Occipital lobe (tissue), 2 donors: Measurements from ENCODE around the gene MLANA. TPM values are rescaled to one million over a fixed set of nuclear protein-coding genes. Genes with fewer than 3 reads are reported as not detected.

Source experiments
- DNase-seq: peaks from one replicate; lab custom pipeline; 2025; lab: John Stamatoyannopoulos, UW
- total RNA-seq: library from RNA; depleted of rRNA; stranded (reverse); fragments of >200 nt; gene quantifications from one replicate; pipeline ENCODE4 v1.2.3, GENCODE V29; 2014

MLANA gene, protein sequence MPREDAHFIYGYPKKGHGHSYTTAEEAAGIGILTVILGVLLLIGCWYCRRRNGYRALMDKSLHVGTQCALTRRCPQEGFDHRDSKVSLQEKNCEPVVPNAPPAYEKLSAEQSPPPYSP
- total RNA-seq: not detected

GRCh38 chr9:5890641-5891040, at the start of gene MLANA:
Gene MLANA (plus strand): TSS chr9:5890889. CDS start chr9:5892475, 1,586 bp downstream.
- DNase-seq: no peak

GRCh38 chr9:5841771-5842573, 48.7 kb upstream of the MLANA start:
- DNase-seq: no peak

DNA sequence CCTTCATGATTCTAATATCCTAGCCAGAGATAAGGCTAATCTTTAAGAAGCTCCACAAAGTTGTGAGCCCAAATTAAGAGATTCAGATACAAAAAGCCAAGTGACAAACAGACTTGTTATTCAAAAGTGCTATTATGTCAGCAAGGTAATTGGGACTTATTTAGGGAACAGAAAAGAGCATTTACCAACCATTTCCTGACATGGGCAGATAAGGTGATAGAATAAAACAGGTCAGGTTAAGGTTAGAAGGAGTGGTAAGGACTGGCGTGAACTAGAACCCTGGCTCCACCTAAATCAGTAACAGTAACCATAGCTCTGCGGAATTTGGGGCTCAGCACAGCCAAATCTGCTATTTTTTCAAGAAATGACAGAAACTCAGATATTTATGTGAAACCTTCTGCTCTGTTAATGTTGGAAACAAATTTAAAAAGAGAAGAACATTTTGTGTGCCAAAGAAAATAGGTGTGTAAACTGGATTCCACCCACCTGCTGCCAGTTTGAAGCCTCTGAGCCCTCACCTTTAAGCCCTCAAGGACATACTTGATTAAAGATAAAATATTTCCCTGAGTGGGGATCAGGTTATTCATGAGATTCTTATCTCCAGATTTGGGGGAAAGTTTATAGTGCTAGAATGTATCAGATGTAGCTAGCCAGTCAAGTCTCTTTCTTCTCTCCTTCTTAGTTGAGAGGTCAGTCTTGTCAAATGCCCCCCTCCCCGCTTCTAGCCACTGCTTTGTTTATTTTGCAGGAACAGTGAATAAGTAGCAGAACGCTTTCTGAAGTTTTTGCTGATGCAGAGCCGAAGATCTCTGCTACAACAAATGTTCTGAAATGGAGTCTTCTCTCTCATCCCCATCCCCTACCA, 47.5 kb upstream of the MLANA start:
- no peak for DNase-seq

DNA sequence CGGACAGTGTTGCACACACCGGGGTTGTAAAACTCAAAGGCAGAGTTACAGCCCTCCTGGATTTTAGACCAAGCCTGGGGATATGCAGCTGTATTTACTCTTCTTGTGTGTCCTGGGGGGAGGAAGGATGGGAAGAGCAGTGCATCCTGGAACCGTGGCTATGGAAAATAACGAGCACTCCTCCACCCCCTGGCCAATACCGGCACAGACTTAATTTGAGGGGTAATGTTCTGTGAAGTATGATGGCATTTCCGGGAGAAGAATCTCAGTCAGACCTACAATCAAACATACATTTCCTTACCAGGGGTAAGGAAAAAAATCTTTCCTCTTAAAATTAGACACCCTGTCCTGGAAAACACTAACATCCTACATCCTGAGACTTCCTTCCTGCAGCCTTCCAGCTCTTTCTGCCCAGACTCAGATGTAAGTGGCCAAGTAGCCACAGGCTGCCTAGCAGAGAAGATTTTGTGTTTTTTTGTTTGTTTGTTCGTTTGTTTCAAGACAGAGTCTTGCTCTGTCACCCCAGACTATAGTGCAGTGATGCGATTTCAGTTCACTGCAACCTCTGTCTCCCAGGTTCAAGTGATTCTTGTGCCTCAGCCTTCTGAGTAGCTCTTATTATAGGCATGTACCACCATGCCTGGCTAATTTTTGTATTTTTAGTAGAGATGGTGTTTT, 46.8 kb upstream of the MLANA start:
- no peak for DNase-seq

- DNase-seq: no peak
These were observed 45.5 kb upstream of the MLANA start for GRCh38 chr9:5845157-5845531.

GRCh38 chr9:5846096-5846495, 44.6 kb upstream of the MLANA start:
- DNase-seq: no peak

- DNase-seq: no peak
These were observed 44.2 kb upstream of the MLANA start for GRCh38 chr9:5846501-5846921.

- no peak for DNase-seq
These were observed 42.3 kb upstream of the MLANA start for GRCh38 chr9:5848372-5848882.

- no peak for DNase-seq
These were observed 40.0 kb upstream of the MLANA start for GRCh38 chr9:5850724-5851122.

- DNase-seq: no peak
These were observed 39.2 kb upstream of the MLANA start for GRCh38 chr9:5851445-5851844.

GRCh38 chr9:5852987-5853386, 37.7 kb upstream of the MLANA start:
- DNase-seq: no peak

DNA sequence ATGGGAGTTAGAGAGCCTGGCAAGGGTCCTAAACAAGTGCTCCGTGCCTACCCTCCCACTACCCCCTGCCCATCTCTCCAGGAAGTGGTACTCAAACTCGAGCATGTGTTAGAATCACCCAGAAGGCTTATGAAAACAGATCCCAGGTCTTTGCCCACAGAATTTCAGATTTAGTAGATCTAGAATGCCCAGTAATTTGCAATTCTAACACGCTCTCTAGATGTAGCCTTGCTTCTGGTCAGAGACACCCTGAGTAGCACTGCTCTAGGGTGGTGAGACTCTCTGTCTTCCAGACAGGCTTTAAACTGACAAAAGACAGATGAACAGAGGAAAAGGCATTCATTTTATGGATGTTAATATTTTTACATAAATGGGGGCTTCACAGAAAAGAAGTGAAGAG, 37.1 kb upstream of the MLANA start:
- no peak for DNase-seq

DNA sequence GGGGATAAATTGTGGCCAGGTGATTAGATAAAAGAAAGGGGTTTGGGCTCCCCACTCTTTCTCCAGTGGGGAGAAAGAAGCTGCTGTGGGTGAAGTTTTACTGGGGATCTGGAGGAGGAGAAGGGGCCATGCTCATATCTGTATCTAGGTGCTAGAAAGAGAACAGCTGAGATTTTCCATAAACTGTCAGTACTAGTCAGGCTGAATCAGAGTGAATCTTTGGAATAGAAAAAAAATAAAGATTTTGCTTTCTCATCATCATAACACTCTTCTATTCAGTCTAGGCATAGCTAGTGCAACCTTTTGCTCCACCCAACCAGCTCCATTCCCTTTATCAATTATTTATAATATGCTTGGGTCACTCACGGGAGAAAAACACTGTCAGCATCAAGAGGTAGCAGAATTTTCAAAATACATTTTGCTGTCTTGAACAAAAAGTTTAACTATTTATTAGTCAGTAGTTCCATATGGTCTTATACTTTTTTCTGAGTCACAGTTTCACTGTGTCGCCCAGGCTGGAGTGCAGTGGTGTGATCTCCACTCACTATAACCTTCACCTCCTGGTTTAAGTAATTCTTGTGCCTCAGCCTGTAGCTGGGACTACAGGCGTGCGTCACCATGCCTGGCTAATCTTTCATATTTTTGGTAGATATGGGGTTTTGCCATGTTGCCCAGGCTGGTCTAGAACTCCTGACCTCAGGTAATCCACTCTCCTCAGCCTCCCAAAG, 36.5 kb upstream of the MLANA start:
- no peak for DNase-seq

DNA sequence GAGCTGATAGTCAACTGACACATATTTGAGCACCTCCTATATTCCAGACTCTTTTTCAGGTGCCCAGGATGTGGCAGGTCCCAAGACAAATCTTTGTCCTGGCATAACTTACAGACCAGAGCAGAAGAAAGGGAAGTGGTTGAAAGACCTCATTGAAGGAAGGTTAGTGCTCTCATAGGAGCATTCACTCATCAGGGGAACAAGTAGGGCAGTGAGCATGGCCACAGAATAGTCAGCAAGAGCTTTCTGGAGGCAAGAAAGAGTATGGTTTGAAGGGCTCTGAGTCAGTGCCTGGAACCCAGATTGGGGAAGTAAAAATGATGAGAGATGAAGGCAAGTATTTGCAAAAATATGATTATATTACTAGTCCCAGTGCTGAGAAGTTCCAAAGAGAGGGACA, 32.8 kb upstream of the MLANA start:
- no peak for DNase-seq

- no peak for DNase-seq
These were observed 31.9 kb upstream of the MLANA start for GRCh38 chr9:5858833-5859232.

DNA sequence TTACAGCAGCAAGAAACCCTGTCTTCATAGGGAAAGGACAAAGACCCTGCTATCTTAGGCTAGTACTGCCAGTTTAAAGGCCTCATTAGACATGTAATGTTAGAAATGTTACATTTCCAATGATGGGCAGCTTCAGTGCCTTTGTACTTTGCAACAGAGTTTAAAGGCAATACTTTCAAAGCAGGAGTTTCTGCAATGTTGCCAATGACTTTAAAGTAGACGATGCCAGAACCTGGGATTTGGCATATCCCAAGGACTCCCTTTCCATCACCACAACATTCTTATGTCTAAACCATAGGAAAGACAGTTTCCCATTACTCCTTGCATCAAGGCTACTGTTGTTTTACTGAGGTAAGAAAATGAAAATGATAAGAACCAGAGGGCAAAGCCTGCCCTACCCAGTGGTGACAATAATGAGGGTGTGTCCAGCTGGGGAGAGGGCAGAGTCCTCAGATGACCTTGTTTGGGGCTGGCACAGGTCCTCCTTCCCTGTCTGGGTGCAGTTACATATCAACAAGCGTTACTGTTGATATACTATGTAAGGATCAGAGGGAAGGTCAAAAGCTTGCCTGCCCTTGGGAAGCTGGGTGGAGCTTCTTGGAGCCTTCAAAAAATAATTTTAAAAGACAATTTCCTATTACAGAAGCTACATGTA, 27.5 kb upstream of the MLANA start:
- DNase-seq: no peak

DNA sequence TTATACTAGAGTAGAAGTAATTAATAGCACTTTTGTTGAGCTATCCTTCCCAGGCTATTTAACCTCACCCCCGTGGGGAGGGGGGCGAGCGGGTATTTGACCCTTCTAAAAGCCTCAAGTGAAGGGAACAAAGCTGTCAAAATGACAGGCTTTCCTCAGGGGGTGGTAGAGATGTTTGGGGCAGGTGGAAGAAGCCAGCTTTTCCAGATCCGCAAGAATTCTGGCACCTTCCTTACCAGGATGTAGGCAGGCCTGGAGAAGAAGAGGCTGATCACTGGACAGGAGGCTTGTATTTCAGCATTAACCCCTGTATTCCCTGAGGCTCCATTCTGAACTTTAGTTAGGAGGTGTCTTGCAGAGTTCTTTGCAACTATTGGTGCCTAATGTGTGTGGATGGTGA, 26.2 kb upstream of the MLANA start:
- DNase-seq: no peak

DNA sequence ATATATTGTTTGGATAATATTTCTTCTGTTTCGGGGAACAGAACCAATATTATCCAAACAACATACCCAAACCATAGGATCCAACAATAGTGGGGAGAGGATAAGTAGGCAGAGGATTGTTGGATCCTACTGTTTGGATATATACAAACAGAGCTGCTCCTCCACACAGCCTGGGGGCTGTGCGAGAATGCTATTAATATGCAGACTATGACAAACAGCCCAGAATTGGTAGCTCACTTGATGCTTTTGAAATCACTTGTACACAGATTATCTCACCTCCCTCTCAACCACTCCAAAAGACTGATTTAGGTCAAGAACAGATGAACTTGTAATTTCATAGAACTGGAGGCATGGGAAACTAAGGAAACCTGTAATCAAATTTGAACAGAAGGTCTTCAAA, 24.4 kb upstream of the MLANA start:
- DNase-seq: no peak

- no peak for DNase-seq
These were observed 24.0 kb upstream of the MLANA start for GRCh38 chr9:5866685-5867084.

GRCh38 chr9:5868235-5868634, 22.5 kb upstream of the MLANA start:
- no peak for DNase-seq
